Panc1 (cell line): ENCODE data around the gene FAM240A.

Source experiments
- POLR2AphosphoS5 ChIP-seq: IDR thresholded peaks from 2 replicates; pipeline ENCODE4 v1.6.1; 2012; ENCODE audit warnings: mild to moderate bottlenecking, low read depth, low read length, moderate library complexity
- TCF7L2 ChIP-seq: IDR thresholded peaks from 2 replicates; pipeline ENCODE4 v1.6.1; 2011; ENCODE audit warnings: mild to moderate bottlenecking, low read depth, low read length, inconsistent platforms
- TF ChIP-seq, protein P1 (sequence below): fragments of 450-650 bp; IDR thresholded peaks from 2 replicates; pipeline ENCODE4 v1.5.1; 2017; ENCODE audit warnings: mild to moderate bottlenecking
- TF ChIP-seq, protein P2 (sequence below), 2 experiments: IDR thresholded peaks; 2 replicates each; pipeline ENCODE4 v1.6.1; 2011 to 2012; ENCODE audit warnings: low read depth in 2 of 2, control low read depth in 1 of 2, low read length in 1 of 2, mild to moderate bottlenecking in 1 of 2, moderate library complexity in 1 of 2; ENCODE audit not compliant: insufficient read depth in 1 of 2

DNA sequence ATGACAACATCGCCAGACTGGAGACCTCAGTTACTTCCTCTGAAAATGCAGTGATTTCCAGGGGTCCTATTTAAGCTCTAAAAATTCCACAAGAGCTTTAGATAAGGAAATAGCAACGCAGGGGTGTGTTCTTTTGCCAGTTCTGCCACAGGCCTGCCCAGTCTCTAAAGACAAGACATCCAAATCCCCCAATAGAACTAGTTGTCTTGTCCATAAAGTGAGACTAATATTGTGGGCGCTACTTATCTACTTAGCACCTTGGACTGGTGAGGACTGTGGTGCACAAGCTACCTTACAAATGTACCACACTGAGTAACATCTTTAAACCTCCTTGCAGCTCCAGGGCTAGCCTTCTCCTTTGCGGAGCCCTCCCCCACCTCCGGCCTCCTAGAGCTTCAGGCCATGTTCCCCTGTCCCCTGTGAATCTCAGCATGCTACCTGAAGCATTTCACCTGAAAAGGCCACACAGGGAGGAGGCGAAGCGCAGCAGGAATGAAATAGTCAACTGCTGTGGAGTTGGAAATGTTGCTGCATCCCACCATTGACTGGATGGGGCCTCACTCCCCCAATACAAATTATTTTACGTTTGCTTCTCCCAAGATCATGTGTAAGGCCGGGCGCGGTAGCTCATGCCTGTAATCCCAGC is 36.6 kb upstream of the FAM240A start:
- TF ChIP-seq, protein P1, sequence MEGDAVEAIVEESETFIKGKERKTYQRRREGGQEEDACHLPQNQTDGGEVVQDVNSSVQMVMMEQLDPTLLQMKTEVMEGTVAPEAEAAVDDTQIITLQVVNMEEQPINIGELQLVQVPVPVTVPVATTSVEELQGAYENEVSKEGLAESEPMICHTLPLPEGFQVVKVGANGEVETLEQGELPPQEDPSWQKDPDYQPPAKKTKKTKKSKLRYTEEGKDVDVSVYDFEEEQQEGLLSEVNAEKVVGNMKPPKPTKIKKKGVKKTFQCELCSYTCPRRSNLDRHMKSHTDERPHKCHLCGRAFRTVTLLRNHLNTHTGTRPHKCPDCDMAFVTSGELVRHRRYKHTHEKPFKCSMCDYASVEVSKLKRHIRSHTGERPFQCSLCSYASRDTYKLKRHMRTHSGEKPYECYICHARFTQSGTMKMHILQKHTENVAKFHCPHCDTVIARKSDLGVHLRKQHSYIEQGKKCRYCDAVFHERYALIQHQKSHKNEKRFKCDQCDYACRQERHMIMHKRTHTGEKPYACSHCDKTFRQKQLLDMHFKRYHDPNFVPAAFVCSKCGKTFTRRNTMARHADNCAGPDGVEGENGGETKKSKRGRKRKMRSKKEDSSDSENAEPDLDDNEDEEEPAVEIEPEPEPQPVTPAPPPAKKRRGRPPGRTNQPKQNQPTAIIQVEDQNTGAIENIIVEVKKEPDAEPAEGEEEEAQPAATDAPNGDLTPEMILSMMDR: no peak
- no peak for TF ChIP-seq POLR2AphosphoS5
- no peak for TF ChIP-seq TCF7L2
- TF ChIP-seq, protein P2, sequence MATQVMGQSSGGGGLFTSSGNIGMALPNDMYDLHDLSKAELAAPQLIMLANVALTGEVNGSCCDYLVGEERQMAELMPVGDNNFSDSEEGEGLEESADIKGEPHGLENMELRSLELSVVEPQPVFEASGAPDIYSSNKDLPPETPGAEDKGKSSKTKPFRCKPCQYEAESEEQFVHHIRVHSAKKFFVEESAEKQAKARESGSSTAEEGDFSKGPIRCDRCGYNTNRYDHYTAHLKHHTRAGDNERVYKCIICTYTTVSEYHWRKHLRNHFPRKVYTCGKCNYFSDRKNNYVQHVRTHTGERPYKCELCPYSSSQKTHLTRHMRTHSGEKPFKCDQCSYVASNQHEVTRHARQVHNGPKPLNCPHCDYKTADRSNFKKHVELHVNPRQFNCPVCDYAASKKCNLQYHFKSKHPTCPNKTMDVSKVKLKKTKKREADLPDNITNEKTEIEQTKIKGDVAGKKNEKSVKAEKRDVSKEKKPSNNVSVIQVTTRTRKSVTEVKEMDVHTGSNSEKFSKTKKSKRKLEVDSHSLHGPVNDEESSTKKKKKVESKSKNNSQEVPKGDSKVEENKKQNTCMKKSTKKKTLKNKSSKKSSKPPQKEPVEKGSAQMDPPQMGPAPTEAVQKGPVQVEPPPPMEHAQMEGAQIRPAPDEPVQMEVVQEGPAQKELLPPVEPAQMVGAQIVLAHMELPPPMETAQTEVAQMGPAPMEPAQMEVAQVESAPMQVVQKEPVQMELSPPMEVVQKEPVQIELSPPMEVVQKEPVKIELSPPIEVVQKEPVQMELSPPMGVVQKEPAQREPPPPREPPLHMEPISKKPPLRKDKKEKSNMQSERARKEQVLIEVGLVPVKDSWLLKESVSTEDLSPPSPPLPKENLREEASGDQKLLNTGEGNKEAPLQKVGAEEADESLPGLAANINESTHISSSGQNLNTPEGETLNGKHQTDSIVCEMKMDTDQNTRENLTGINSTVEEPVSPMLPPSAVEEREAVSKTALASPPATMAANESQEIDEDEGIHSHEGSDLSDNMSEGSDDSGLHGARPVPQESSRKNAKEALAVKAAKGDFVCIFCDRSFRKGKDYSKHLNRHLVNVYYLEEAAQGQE (IDR thresholded peaks at IDR 0.05; ENCODE audit: insufficient read depth in 1 of 2, low read depth in 2 of 2, low read length in 1 of 2): no peak
